Tibial nerve (tissue), 3 donors: Measurements from ENCODE around the gene NUDT16.

ENCODE experiments used
- POLR2A ChIP-seq, 2 donors: fragments of 450-650 bp; IDR thresholded peaks; one replicate each; pipeline ENCODE4 v1.6.1; 2017; ENCODE audit warnings: antibody characterized with exemption in 2 of 2, mild to moderate bottlenecking in 2 of 2, moderate library complexity in 2 of 2
- TF ChIP-seq, protein P1 (sequence below), 5 experiments: fragments of 200-600 bp in 3 of 5; fragments of 450-650 bp in 2 of 5; sonication (generic) in 3 of 5; IDR thresholded peaks; one replicate each; pipeline ENCODE4 v1.5.1; 2016 to 2019; ENCODE audit warnings: antibody characterized with exemption in 5 of 5, mild to moderate bottlenecking in 3 of 5, moderate library complexity in 2 of 5

DNA sequence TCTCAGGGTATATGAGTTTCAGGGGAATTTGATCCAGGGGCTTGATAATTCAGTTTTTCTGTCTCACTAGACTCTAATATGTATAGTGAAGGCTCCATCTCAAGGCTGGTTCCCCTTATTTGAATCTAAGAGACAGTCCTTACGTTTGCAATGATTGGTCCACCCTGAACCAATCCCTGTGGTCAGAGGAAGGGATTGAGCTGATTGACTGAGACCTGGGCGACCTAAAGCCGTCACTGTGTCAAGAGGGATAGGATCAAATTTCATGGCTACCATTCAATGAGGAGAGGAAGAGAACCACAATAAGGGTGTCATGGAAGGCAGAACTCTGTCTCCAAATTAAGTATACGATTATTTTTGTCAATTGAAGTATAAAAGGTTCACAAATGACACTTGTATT lies 16.3 kb downstream of the NUDT16 start:
- TF ChIP-seq, protein P1, sequence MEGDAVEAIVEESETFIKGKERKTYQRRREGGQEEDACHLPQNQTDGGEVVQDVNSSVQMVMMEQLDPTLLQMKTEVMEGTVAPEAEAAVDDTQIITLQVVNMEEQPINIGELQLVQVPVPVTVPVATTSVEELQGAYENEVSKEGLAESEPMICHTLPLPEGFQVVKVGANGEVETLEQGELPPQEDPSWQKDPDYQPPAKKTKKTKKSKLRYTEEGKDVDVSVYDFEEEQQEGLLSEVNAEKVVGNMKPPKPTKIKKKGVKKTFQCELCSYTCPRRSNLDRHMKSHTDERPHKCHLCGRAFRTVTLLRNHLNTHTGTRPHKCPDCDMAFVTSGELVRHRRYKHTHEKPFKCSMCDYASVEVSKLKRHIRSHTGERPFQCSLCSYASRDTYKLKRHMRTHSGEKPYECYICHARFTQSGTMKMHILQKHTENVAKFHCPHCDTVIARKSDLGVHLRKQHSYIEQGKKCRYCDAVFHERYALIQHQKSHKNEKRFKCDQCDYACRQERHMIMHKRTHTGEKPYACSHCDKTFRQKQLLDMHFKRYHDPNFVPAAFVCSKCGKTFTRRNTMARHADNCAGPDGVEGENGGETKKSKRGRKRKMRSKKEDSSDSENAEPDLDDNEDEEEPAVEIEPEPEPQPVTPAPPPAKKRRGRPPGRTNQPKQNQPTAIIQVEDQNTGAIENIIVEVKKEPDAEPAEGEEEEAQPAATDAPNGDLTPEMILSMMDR (IDR thresholded peaks at IDR 0.05): no peak
- no peak for TF ChIP-seq POLR2A (IDR thresholded peaks at IDR 0.05)
